Nephron progenitor cell (in vitro differentiated cells): ENCODE measurements around the gene PANK3.

ENCODE experiments used
- DNase-seq: peaks from one replicate; pipeline ENCODE4 v3.0.0; 2021
- H3K27ac Mint-ChIP-seq: 2 replicates; pipeline ENCODE4 v1.8.0; 2021; ENCODE audit warnings: mild to moderate bottlenecking, moderate library complexity, mixed read lengths
- H3K27me3 Mint-ChIP-seq: 2 replicates; pipeline ENCODE4 v1.8.0; 2021; ENCODE audit warnings: mild to moderate bottlenecking, low read depth, mixed read lengths; ENCODE audit not compliant: poor library complexity
- H3K36me3 Mint-ChIP-seq: 2 replicates; pipeline ENCODE4 v1.8.0; 2021; ENCODE audit warnings: low read depth, mixed read lengths
- H3K4me1 Mint-ChIP-seq: 2 replicates; pipeline ENCODE4 v1.8.0; 2021; ENCODE audit warnings: mixed read lengths
- H3K4me3 Mint-ChIP-seq: 2 replicates; pipeline ENCODE4 v1.8.0; 2021; ENCODE audit warnings: mild to moderate bottlenecking, moderate library complexity, mixed read lengths
- H3K9me3 Mint-ChIP-seq: 2 replicates; pipeline ENCODE4 v1.8.0; 2021; ENCODE audit warnings: mild to moderate bottlenecking, moderate library complexity, mixed read lengths
- TF ChIP-seq, protein P1 (sequence below): fragments of 200-600 bp; sonication (generic); IDR thresholded peaks from 2 replicates; pipeline ENCODE4 v1.5.0; 2021; ENCODE audit warnings: antibody characterized with exemption

PANK3 gene

DNA sequence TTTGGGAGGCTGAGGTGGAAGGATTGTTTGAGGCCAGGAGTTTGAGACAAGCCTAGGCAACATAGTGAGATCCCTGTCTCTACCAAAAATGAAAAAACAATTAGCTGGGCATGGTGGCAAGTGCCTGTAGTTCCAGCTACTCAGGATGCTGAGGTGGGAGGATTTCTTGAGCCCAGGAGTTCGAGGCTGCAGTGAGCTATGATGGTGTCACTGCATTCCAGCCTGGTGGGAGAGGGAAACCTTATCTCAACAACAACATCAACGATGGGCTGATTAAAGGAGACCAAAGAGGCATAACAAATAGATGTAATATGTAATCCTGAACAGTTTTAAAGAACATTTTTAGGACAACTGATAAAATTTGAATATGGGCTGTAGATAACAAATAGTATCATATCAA is 34.2 kb upstream of the PANK3 start:
- Mint-ChIP-seq H3K36me3 (no peaks in the 10 kb centered on the region), H3K27ac (no peak overlapping the region), H3K9me3 (no peaks in the 10 kb centered on the region), H3K27me3 (peaks cover 12% of the 10 kb centered on the region), H3K4me1 (peaks cover 22% of the 10 kb centered on the region), H3K4me3 (no peak overlapping the region)
- DNase-seq: no peak
- TF ChIP-seq, protein P1, sequence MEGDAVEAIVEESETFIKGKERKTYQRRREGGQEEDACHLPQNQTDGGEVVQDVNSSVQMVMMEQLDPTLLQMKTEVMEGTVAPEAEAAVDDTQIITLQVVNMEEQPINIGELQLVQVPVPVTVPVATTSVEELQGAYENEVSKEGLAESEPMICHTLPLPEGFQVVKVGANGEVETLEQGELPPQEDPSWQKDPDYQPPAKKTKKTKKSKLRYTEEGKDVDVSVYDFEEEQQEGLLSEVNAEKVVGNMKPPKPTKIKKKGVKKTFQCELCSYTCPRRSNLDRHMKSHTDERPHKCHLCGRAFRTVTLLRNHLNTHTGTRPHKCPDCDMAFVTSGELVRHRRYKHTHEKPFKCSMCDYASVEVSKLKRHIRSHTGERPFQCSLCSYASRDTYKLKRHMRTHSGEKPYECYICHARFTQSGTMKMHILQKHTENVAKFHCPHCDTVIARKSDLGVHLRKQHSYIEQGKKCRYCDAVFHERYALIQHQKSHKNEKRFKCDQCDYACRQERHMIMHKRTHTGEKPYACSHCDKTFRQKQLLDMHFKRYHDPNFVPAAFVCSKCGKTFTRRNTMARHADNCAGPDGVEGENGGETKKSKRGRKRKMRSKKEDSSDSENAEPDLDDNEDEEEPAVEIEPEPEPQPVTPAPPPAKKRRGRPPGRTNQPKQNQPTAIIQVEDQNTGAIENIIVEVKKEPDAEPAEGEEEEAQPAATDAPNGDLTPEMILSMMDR: no peak

DNA sequence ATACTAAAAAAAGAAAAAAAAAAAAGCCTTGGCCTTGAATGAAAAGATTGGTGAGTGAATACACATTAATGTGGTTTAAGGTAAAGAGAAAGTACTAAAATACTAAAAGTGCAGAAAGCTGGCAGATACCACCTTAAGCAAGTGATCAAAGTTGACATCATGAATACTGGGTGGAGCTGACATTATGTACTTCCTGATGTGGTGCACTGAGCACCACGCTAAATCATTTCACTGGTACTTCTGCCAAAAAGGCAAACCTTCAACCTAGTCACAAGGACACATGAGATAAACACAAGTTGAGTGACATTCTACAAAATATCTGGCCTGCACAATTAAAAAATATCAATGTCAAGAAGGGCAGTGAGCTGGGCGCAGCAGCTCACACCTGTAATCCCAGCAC is 33.8 kb upstream of the PANK3 start:
- TF ChIP-seq, protein P1: no peak

DNA sequence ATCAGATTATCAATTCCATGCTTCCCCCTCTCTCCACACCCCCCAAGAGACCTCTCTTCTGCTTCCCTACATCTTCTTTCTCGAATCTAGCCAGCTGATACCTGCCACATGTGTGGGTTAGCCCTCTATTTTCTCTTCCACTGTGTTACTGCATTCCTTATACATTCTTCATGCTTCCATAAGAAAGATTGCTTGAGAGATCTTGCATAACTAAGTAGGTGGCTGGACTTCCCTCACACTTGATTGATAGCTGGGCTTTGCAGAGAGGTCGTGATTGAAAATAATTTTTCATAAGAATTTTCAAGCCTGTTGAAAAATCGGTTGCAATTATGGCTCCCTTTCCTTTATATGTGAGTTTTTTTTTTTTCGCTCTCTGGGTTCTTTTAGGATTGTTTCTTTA is 33.0 kb upstream of the PANK3 start:
- DNase-seq: no peak
- Mint-ChIP-seq H3K4me1 (peaks cover 23% of the 10 kb centered on the region), H3K36me3 (no peaks in the 10 kb centered on the region), H3K27me3 (peaks cover 12% of the 10 kb centered on the region), H3K27ac (no peak overlapping the region), H3K9me3 (no peaks in the 10 kb centered on the region), H3K4me3 (no peak overlapping the region)
- TF ChIP-seq, protein P1: no peak

More for the DNA sequence above, 33.8 kb upstream of the PANK3 start:
- Mint-ChIP-seq H3K4me3 (no peak overlapping the region), H3K36me3 (no peaks in the 10 kb centered on the region), H3K27ac (no peak overlapping the region), H3K9me3 (no peaks in the 10 kb centered on the region), H3K27me3 (peaks cover 12% of the 10 kb centered on the region), H3K4me1 (peaks cover 23% of the 10 kb centered on the region)
- no peak for DNase-seq

DNA sequence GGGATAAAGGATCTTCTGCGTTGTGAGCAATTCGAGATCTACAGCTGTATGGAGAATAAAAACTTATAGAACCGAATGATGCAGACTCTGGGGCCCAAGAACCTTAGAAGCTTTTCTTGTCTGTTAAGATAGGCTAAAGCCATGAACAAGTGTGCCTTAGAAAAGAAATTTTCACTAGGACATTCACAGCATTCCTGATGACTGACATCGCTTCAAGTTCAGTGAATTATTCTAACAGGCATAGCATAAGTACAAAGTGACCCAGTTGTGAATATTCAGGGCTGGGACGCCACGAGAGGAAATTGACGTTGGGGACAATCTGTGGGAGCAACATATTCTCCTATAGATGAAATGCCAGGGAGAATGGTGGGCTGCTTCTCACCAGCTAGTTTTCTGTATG is 32.0 kb upstream of the PANK3 start:
- no peak overlapping the region for H3K4me3 Mint-ChIP-seq
- H3K27me3 Mint-ChIP-seq: peaks cover 10% of the 10 kb centered on the region
- H3K9me3 Mint-ChIP-seq: no peaks in the 10 kb centered on the region
- H3K36me3 Mint-ChIP-seq: no peaks in the 10 kb centered on the region
- TF ChIP-seq, protein P1: no peak
- peaks cover 23% of the 10 kb centered on the region for H3K4me1 Mint-ChIP-seq
- no peak for DNase-seq
- H3K27ac Mint-ChIP-seq: no peak overlapping the region

DNA sequence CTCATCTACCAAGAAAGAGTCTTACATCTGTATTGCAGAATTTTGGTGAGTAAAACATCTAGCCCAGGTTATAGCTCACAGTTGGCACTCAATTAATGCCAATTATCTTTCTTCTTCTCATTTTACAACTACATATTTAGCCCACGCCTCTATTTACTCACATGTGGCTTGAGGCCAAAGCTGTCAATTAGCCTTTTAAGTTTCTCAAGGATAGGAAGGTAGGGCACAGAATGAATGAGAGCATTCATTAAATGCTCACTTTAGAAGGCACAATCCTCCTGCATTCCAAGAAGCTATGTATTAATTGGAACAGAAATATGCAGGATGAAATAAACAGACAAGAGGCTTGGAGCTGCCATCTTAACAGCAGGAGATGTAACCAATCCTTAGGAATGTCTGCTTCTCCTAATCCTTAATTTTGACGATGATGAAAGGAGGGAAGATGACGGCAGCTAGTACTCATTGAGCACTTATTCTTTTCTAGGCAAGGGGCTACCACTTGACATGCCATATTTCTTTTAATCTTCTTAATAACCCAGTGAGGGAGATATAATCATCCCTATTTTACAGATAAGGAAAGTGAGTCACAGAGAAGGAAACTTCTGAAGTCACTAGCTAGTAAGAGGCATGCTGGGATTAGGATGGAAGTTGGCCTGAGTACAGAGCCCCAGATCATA is 30.8 kb upstream of the PANK3 start:
- Mint-ChIP-seq H3K4me1 (peaks cover 28% of the 10 kb centered on the region), H3K27me3 (peaks cover 4% of the 10 kb centered on the region), H3K4me3 (no peak overlapping the region), H3K36me3 (no peaks in the 10 kb centered on the region), H3K27ac (no peak overlapping the region), H3K9me3 (no peaks in the 10 kb centered on the region)
- no peak for DNase-seq
- TF ChIP-seq, protein P1: no peak

DNA sequence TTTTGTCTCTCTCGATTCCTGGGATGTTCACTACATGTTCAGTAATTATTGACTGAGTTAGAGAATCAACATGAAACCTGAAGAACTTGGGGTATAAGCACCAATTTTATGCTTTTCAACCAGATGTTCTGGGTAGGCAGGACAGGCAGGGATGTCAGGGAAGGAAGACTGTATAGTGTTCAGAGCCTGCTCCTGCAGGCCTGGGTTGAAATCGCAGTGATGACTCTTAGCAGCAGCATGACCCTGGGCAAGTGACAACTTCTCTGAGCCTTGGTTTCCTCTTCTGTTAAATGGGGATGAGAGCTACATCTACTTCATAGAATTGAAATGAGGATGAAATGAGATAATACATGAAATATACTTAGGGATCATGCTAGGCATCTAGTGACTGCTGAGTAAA is 29.7 kb upstream of the PANK3 start:
- TF ChIP-seq, protein P1: no peak
- Mint-ChIP-seq H3K27me3 (peaks cover 6% of the 10 kb centered on the region), H3K36me3 (no peaks in the 10 kb centered on the region), H3K4me1 (peaks cover 33% of the 10 kb centered on the region), H3K4me3 (no peak overlapping the region), H3K27ac (no peak overlapping the region), H3K9me3 (no peaks in the 10 kb centered on the region)
- DNase-seq: no peak
